Measurements from ENCODE around the gene SPATA32.

DNA sequence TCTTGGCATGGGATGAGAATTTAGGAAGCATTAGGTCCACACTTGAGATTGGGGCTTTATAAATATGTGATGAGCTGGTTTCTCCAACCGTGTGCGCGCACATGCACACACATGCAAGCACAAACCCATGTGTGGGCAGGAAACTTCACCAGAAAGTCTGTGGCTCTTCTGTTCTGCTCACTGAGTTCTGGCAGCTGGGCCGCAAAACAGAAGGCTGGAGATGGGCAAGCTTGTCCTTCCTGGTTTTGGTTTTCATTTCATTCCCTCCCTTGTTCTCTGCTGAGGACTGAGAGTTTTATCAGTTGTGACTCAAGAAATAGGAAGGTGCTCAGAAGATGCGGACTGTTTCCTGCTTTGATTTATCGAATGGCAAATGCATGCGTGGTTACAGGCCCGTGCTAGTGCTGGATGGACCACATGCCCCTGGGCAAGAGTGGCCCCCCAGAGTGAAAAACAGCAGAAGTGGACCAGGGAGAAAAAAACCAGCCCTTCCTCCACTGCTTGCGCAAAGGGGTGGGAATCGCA is 40.8 kb upstream of the SPATA32 start:
- TF ChIP-seq, protein P1, sequence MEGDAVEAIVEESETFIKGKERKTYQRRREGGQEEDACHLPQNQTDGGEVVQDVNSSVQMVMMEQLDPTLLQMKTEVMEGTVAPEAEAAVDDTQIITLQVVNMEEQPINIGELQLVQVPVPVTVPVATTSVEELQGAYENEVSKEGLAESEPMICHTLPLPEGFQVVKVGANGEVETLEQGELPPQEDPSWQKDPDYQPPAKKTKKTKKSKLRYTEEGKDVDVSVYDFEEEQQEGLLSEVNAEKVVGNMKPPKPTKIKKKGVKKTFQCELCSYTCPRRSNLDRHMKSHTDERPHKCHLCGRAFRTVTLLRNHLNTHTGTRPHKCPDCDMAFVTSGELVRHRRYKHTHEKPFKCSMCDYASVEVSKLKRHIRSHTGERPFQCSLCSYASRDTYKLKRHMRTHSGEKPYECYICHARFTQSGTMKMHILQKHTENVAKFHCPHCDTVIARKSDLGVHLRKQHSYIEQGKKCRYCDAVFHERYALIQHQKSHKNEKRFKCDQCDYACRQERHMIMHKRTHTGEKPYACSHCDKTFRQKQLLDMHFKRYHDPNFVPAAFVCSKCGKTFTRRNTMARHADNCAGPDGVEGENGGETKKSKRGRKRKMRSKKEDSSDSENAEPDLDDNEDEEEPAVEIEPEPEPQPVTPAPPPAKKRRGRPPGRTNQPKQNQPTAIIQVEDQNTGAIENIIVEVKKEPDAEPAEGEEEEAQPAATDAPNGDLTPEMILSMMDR (IDR thresholded peaks at IDR 0.05): no peak
- TF ChIP-seq POLR2A (IDR thresholded peaks at IDR 0.05): no peak
